ENCODE results near the gene CNDP2.

DNA sequence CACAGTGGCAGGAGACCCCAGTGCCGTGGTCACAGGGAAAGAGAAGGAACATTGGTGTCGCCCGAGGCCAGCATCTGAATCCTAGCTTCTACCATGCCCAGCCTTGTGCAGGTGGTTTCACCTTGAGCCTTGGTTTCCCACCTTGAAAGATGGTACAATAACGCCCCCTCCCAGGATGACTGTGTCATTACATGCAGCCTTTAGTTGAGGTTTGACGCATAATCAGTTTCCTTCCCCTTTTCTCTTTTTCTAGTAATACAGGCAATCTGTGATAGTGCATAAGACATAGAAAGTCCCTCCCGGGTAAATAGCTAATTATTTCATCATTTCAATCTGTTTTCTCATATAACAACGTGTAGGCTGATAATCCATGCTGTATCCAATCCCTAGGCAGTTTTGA, 71.7 kb downstream of the CNDP2 start:
- TF ChIP-seq SP1 (IDR thresholded peaks at IDR 0.05) (no peak), BHLHE40 (IDR thresholded peaks at IDR 0.05; ENCODE audit: borderline replicate concordance) (no peak)
